ENCODE data around the gene PRIMA1.
"Not testable (repeated sequence)": the region's sequence is repeated elsewhere in the genome, so short reads cannot be mapped to it uniquely, and the experiment has no call there.

PRIMA1 gene, protein sequence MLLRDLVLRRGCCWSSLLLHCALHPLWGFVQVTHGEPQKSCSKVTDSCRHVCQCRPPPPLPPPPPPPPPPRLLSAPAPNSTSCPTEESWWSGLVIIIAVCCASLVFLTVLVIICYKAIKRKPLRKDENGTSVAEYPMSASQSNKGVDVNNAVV

DNA sequence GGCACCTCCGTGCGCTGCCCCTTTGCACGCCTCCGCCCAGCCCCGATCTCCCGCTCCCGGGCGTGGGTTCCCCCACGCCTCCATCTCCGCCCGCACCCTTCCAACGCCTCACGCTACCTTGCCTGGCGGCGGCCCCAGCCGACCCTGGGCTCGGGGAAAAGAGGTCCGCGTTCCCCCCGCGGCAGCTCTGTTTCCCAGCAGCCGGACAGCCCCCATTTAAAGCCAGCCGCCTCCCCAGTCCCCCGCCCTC is at the start of gene PRIMA1:
PRIMA1 (minus strand) TSS at position 193 of the 250 bp plus-strand sequence. CDS start 767 bp downstream, outside the sequence.
- DNase-seq (ENCODE audit: low read depth in 1 of 2, low spot score in 1 of 2): no peak

DNA sequence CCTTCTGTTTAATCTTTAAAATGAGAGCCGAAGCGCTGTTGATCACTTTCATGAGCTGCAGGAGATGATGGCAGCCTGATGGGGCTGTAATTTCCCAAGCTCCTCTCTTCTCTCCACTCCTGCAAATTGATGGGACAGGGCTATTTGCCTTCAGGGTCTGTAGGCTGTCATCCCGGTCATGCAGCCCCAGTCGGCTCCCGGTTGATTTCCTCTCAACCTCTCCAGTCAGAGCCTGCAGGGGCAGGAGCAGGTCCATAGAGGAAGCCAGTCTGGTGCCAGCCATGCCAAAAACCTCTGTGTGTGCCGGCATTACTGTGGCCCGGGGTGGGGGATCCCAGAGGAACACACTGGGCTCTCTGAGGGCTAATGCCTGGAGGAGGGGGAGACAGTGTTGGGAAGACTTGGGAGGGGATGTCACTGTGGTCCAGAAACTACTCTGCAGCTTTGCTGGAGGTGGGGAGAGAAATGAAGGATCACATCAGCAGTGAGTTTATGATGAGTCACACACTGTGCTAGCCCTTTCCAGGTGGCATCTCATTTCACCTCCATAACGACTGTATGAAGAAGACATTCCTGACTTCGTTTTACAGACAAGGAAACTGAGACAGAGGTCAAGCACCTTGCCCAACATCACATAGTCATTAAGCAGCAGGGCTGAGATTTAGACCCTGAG is 46.5 kb upstream of the PRIMA1 start:
- no peak for DNase-seq (ENCODE audit: low read depth in 1 of 2, low spot score in 1 of 2)

DNA sequence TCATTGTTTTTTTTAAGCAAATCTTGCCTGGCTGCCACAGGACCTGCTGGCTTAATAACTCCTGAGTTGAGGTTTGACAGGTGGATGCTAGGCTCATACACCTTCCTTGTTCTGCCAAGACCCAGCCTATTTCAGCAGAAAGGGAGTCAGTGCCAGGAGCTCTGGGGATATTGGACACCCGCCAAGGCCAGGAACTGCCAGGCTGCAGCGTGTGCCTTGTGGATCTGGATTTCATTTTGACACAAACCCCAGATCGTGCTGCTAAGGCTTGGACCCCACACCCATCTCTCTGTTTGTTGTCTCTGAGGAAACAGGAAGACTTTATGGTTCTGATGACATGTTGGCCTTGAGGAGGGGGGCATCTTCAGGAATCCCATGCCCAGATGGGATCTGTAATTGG is 44.4 kb upstream of the PRIMA1 start:
- no peak for DNase-seq (ENCODE audit: low read depth in 1 of 2, low spot score in 1 of 2)

DNA sequence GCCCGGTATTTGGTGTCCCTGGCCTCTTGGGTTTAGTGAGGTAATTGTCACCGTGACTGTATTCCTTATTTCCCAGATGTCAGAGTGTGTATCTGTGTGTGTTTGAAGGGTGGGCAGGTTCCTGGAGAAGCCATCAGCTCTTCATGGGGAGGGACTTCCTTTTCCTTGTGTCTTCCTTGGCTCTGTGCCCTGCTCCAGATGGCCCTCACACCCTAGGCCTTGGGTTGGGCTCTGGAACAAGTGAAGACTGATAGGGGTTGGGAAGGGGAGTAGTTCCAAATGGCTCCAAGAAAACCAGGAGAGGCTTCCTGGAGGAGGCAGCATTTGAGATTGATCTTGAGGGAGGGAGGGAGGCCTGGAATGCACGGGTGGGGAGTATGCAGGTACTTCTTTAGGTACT is 43.8 kb upstream of the PRIMA1 start:
- no peak for DNase-seq (ENCODE audit: low read depth in 1 of 2, low spot score in 1 of 2)

DNA sequence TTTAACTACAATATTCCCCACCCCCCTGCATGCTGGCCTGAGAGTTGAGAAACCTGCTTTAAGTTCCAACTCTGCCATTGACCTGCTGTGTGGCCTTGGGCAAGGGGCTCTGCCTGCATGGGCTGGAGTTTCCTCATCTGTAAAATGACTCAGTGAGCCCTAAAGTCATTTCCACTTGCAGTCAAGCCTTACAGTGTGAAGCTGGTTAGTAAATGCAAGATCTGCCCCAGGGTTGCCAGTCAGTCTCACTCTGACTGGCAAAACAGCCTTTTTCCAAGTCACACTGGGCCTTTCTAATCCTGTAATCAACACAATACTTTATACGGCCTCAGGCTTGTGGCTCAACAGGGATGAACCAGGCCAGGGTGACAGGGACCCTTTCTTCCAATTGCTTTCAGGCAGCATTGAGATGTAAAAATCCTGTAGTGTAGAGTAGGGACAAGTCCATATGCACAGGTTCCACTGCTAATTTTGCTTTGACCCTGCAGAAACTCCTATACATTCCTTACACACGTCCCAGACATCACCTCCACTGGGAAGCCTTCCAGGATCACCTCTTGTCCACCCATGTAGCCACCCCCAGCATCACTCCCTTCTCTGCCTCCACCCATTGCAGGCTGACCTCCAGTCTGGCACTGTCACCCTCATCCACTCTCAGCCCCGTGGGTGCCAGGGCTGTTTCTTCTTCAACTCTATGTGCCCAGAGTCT is 42.6 kb upstream of the PRIMA1 start:
- DNase-seq (ENCODE audit: low read depth in 1 of 2, low spot score in 1 of 2): no peak

DNA sequence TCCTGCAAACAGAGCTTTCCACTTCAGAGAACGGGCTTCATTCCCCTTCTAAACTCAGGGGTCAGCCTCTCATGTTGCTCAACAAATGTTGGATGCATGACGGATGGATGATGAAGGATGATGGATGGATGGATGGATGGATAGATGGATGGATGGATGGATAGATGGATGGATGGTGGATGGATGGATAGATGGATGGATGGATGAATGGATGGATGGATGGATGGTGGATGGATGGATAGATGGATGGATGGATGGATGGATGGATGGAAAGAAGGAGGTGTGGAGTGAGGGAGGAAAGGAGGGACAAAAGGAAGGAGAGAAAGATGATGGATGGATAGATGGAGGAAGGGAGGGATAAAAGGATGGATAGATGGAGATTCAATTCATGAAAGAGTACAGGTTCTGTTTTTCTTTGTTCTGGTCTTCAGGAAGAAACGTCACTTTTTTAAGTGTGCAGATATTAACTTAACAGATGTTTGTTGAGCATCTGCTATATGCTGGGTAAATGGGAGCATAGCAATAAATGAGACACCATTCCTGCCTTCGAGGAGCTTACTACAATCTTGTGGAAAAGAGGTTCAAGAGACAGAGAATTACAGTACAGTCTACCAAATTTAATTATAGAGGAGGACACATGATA is 41.7 kb upstream of the PRIMA1 start:
- DNase-seq (ENCODE audit: low read depth in 1 of 2, low spot score in 1 of 2): no peak

DNA sequence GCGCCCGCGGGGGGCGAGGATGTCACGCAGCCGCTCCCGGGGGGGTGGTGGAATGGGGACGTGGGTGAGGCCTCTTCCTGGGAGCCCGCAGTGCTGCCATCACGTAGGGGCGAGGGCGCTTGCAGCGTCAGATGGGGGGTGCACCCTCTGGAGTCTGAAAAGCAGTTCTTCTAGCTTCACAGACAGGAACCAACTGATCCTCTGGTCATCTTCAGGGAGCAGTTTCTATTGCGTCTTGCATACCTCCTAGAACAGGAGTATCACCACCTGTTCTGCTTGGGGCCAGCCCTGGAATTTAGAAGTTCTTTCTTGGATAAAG is 36.9 kb upstream of the PRIMA1 start:
- no peak for DNase-seq (ENCODE audit: low read depth in 1 of 2, low spot score in 1 of 2)

DNA sequence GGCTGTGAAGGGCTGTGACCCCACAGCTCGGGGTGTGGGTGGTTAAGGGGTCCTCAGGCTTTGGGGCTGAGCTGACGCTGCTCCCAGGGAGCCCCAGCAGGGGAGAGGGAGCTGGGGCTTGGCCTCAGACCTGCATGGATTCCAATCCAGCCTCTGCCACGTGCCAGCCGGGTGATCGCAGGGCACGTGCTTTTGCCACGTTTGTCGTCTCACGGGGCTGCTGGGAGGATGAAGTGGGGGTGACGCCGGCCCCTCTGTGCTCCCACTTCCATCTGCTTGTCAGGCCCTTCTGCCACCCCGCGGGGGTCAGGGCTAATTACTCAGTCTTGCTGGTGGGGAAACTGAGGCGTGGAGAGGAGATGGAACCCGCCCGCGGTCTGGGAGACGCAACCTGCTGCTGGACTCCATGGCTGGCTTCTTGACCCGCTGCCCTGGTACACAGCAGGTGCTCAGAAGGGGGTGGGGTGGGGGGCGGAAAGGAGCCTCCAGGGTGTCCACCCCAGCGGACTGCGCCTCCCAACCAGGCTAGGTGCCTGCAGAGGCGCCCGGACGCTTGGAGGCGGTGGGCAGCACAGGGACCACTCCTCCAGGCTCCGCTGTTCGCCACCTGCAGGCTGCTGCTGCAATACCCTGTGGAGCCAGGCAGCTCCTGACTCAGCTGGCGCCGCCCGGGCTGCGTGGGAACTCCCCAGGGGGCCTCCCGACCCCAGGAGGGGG is 36.4 kb upstream of the PRIMA1 start:
- no peak for DNase-seq (ENCODE audit: low read depth in 1 of 2, low spot score in 1 of 2)

DNA sequence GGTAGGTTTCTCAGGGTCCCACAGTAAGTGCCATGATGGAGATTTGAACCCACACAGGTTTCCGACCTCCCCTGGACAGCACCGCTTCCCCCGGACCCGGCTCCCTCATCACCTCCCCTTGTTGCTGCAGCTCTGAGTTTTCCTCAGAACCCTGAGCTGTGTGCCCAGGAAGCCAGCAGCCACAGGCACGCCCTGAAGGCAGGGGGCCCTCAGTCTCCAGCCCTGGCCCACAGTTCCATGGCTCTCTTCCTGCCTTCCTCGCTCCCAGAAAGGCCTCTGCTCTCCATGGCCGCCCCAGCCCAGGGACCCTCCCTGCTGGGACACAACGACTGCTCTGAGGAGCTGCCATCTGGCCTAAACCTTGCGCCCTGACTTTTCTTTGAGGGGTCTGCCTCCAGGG is 35.8 kb upstream of the PRIMA1 start:
- no peak for DNase-seq (ENCODE audit: low read depth in 1 of 2, low spot score in 1 of 2)

DNA sequence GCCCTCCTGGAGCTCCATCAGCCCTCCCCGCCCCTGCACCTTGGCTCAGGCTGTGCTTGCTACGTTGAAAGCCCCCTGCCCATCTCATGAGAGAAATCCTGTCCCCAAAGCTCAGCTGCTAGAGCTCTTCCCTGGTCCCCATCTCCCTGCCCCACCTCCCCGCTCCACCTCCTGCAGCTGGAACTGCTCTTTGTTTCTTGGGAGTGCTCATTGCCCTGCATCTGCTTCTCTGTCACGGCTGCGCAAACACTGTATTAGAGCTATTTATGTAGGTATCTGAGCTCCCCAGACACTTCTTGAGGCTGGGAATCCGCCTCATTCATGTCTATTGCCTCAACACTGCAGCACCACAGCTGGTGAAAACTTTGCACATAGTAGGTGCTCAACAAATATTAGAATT is 32.8 kb upstream of the PRIMA1 start:
- no peak for DNase-seq (ENCODE audit: low read depth in 1 of 2, low spot score in 1 of 2)

DNA sequence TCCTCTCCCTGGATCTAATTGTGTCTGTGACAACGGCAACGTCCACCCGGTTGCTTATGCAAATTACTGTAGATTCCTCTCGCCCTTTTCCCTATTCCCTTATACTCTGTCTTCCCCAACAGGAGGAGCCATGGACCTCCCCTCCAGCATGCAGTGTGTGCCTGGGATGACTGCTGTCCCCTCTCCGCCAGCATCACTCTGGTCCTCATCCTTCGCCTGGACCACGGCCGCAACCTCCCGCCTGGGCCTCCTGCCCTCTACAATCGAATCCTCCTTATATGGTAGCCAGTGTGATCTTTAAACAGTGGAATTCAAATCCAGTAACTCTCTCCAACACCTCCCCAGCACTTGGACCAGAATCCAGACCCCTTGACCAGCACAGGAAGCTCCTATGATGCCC is 30.6 kb upstream of the PRIMA1 start:
- DNase-seq (ENCODE audit: low read depth in 1 of 2, low spot score in 1 of 2): no peak

DNA sequence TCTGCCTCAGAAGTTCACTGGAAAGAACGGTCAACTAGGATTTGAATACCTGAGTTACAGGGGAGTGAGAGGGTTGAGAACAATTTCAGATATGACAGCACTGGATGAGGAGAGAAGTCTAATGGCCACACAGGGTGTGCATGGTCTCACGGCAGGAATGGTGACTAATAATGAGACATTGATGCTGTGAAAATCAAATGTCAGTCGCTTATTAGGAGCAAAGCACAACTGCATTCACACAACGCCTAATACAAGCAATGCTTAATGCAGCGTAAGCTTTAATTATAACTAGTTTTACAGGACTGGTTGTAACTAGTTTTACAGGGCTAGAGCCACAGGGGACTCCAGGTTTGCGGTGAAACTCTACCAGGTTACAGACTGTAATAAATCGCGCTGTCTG is 23.4 kb upstream of the PRIMA1 start:
- DNase-seq (ENCODE audit: low read depth in 1 of 2, low spot score in 1 of 2): no peak

DNA sequence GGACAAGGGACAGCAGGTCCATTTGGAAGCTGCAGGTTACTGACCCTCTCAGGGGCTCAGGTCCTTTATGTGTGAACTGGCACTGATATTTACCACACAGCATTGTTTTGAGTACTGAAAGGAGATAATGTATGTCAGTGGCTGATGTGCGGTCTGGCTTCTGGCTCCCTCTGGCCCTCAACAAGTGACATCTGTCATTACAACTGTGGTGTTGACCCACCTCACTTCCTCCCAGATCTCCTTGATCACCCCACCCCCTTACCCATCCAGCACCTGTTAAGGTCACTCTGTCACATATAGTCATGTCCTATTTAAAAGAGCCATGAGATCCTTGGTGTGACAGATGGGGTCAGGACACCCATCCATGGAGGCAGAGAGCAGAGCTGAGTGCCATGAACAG is 22.7 kb upstream of the PRIMA1 start:
- no peak for DNase-seq (ENCODE audit: low read depth in 1 of 2, low spot score in 1 of 2)

DNA sequence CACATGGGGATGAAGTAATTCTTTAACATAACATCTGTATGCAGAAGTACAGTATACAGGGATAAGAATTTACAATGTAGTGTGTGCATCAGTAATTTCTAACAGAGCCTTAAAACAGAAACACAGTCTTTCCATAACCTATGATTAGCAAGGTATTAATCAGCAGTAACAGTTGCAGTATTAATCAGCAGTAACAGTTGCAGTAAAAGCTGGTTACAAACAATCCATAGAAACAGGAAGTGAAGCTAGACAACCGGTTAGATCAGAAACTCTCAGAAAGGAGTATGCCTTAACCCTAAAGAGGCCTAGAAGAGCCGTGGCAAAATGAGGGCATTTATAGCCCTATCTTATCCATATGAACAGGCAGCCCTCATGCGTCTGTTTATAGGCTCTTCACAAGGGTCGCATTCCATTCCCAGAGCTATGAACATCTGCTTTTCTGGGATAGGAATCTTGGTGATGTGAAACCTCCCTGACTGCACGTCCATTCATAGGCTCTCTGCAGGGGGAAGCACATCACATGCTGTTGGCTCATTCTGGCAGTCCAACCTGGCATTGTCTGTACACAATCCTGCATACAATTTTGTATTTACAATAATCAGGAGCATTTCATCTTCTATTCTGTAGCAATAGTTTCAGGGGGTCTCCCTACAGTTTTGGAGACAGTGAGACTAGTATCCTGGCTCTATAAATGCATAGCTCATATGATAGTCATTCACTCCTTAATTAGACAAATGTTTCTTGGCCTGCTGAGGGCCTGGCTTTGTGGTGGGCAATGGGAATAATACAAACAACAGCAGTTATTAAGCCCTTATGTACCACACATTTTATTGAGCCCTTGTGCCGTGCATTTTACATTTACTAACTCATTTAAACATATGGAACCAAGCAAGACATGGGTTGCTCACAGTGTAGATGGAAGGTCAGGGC is 21.5 kb upstream of the PRIMA1 start:
- DNase-seq (ENCODE audit: low read depth in 1 of 2, low spot score in 1 of 2): not testable (repeated sequence)

DNA sequence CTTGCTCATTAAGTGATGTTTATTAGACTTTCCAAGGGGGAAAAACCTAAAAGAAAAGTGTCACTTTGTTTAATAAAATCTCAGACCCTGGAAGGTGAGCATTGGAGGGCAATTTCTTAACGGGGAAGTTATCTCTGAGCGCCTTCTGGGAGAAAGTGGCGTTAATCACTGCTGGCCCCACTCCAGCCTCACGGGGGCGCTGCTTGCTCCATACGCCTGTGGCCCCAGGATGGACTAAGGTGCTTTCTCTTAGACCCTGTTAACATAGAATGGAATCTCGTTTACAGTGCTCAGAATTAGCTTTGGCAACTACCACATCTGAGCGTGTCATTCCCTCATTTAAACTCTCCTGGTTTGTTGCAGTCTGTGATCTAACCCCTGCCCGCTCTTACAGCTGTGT is 16.4 kb upstream of the PRIMA1 start:
- DNase-seq (ENCODE audit: low read depth in 1 of 2, low spot score in 1 of 2): no peak

DNA sequence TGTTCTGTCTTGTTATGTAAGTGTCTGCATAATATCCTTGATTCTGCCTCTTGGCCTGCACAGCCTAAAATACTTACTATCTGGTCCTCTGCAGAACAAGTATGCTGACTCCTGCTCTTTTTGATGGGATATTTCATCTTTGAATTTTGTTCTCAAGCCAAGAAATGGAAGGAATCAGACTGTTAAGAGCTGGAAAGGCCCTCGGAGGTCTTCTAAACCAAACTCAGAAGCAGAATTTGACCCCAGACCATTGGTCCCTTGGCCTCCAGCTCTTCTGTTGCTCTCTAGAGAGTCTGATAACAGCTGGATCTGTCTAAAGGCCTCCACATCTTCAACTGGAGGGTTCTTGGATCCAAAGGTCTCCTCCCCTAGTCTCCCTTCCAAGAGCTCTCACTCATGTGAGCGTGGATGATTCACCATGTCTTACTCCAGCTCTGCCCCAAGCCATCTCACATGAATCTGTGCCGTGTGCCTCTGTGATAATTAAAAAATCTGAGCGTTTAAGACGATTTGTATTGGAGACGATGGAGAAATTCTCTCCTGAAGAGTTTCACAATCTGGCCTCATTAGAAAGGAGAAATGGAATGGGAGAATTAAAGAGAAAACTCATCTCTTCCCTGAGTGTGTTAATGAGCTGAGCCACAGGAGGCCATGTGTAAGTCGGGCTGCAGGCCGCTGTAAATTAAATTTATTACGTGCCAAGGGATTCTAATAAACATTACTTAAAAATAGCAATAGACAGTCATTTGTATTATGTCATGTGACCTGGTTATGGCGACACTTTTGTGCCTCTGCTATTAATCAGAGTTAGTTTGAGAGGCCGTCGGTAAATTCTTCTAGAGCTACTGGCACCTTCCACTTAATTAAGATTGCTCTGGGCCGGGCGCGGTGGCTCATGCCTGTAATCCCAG is 15.4 kb upstream of the PRIMA1 start:
- DNase-seq (ENCODE audit: low read depth in 1 of 2, low spot score in 1 of 2): no peak

DNA sequence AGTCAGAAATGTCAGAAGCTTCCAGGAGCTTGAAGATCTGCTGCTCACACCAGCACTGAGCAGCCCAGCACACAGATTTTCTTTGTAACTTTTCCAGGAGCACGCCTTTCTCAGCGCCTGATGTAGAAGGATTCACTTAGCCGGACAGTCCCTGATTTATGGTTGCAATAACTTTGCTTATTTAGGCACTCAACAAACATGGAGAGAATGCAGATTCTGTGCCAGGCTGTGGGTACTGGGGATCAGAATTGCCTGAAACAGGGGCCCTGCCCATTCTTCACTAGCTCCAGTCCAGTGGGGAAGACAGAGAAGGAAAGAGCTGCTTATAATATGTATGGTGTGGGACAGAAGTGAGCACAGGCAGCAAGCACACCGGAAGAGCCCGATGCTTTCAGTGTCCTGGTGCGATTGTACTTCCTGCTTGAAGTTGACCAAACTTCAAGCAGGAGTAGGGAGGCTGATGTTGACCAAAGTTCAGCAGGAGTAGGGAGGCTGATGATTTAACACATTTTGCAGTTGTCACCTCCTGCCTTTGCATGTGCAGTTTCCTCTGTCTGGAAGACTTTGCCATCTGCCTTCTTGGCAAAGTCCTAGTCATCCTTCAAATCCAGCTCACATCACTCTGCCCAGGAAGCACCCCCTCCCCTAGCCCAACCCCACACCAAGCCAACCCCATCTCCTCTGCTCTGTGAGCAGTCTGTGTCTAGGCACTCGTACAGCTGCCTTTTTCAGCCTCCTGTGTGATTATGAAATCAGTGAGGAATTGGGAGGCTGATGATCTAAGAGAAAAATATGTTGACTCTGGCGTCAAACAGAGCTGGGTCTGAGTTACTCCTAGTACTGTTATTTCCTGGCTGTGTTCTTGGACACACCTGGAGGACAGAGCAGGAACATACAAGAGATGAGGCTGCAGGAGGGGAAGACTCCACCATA is 12.0 kb upstream of the PRIMA1 start:
- DNase-seq (ENCODE audit: low read depth in 1 of 2, low spot score in 1 of 2): no peak

DNA sequence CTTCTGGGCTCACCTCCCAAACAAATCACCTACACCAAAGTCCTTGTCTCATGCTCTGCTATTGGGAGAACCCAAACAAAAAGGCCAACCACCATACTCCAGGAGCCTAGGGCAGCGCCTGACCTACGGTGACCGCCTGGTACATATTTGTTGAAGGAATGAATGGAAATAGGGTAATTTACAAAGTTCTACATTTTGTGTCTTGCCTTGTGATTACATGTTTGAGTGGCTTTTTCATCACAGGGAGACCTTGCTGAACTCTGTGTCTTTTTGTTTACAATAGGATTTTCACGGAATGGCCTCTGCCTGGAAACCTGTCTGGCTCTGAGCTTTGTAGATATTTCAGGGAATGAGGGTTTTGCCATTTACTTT is 11.3 kb upstream of the PRIMA1 start:
- DNase-seq (ENCODE audit: low read depth in 1 of 2, low spot score in 1 of 2): no peak

DNA sequence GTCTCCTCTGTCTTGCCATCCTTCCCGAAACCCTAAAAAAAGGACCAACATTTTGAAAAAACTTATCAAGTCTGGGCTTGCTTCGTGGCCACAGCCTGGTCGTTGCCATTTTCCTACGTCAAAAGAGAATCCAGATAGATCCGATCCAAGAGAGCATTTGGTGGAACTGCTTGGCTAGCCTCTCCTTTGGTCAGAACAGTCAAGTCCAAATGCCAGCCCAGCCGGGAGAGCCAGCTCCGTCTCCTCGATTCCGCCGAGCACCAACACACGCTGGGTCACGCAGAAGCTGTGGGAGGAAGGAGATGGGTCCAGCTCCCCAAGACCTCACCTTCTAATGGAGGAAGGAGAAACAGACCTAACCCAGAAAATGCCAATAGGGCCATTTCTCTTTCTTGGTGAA is 9.3 kb upstream of the PRIMA1 start:
- DNase-seq (ENCODE audit: low read depth in 1 of 2, low spot score in 1 of 2): no peak

Measured in stimulated activated CD4-positive, alpha-beta T cell treated with anti-CD3 and anti-CD28 coated beads, Interleukin-15, amount 100 ng/mL, for 1 hour (primary cell).